HEK293 (cell line): Measurements from ENCODE around the gene IRAK3.

Source experiments
- CTCF ChIA-PET: fragments of 350-600 bp; formaldehyde crosslinking; extraction: SDS; loops from one replicate; lab custom pipeline; 2021; ENCODE audit warnings: antibody characterized with exemption; lab: Yijun Ruan, JAX
- POLR2A ChIA-PET: fragments of 300-600 bp; formaldehyde crosslinking; extraction: SDS; loops from one replicate; lab custom pipeline; 2020; ENCODE audit warnings: antibody characterized with exemption, inconsistent platforms; lab: Yijun Ruan, JAX
- H3K27ac ChIP-seq: fragments of 200-500 bp; sonication (Bioruptor generic); 2 replicates; pipeline ENCODE4 v1.5.1; 2014; ENCODE audit warnings: low read depth, low read length, control low read depth, inconsistent platforms; ENCODE audit errors: extremely low read depth
- H3K36me3 ChIP-seq, 2 experiments: fragments of 200-500 bp in 1 of 2; sonication (Bioruptor generic) in 1 of 2; 1 replicate in 1 of 2; 2 replicates in 1 of 2; pipeline ENCODE4 v1.5.1; 2014 to 2017; ENCODE audit warnings: inconsistent platforms in 2 of 2, low read length in 2 of 2; ENCODE audit not compliant: control insufficient read depth in 2 of 2, insufficient read depth in 1 of 2
- H3K4me1 ChIP-seq: fragments of 200-500 bp; sonication (Bioruptor generic); 2 replicates; pipeline ENCODE4 v1.5.1; 2014; ENCODE audit warnings: mild to moderate bottlenecking, low read length, inconsistent platforms; ENCODE audit not compliant: control insufficient read depth, insufficient read depth
- H3K4me3 ChIP-seq: 2 replicates; pipeline ENCODE4 v1.5.1; 2011; ENCODE audit warnings: low read depth, mild to moderate bottlenecking, control low read depth, low read length, moderate library complexity
- H3K9me3 ChIP-seq: fragments of 200-500 bp; sonication (Bioruptor generic); 2 replicates; pipeline ENCODE4 v1.5.1; 2014; ENCODE audit warnings: low read depth, low read length, inconsistent platforms; ENCODE audit not compliant: control insufficient read depth, insufficient read depth
- KLF7 ChIP-seq: fragments of 450-650 bp; formaldehyde crosslinking; IDR thresholded peaks from 2 replicates; pipeline ENCODE4 v1.5.1; 2016; ENCODE audit warnings: missing biosample characterization, missing genetic modification characterization, borderline replicate concordance
- KLF8 ChIP-seq: fragments of 450-650 bp; formaldehyde crosslinking; IDR thresholded peaks from 2 replicates; pipeline ENCODE4 v1.5.1; 2016; ENCODE audit warnings: missing biosample characterization, missing genetic modification characterization
- OSR2 ChIP-seq: fragments of 450-650 bp; formaldehyde crosslinking; IDR thresholded peaks from 2 replicates; pipeline ENCODE4 v1.5.1; 2016; ENCODE audit warnings: missing biosample characterization, missing genetic modification characterization
- ZNF133 ChIP-seq: fragments of 450-650 bp; formaldehyde crosslinking; IDR thresholded peaks from 2 replicates; pipeline ENCODE4 v1.5.1; 2016; ENCODE audit warnings: missing biosample characterization, missing genetic modification characterization
- ZNF274 ChIP-seq, 2 experiments: fragments of 200-500 bp in 1 of 2; fragments of 450-650 bp in 1 of 2; sonication (Bioruptor generic) in 1 of 2; formaldehyde crosslinking in 1 of 2; IDR thresholded peaks; 2 replicates each; pipeline versions ENCODE4 v1.5.1 to v1.6.1; 2014 to 2016; ENCODE audit warnings: borderline replicate concordance in 1 of 2, inconsistent platforms in 1 of 2, low read length in 1 of 2, missing biosample characterization in 1 of 2, missing genetic modification characterization in 1 of 2
- ZNF302 ChIP-seq: fragments of 450-650 bp; formaldehyde crosslinking; IDR thresholded peaks from 2 replicates; pipeline ENCODE4 v1.5.1; 2016; ENCODE audit warnings: missing biosample characterization, missing genetic modification characterization, low read depth
- ZNF404 ChIP-seq: fragments of 450-650 bp; formaldehyde crosslinking; IDR thresholded peaks from 2 replicates; pipeline ENCODE4 v1.5.1; 2017; ENCODE audit warnings: missing biosample characterization, missing genetic modification characterization
- ZNF530 ChIP-seq: fragments of 450-650 bp; formaldehyde crosslinking; IDR thresholded peaks from 2 replicates; pipeline ENCODE4 v1.5.1; 2016; ENCODE audit warnings: low read depth, missing biosample characterization, missing genetic modification characterization
- ZNF560 ChIP-seq: fragments of 450-650 bp; formaldehyde crosslinking; IDR thresholded peaks from 2 replicates; pipeline ENCODE4 v1.5.1; 2017; ENCODE audit warnings: missing biosample characterization, missing genetic modification characterization, borderline replicate concordance
- ZNF626 ChIP-seq: fragments of 450-650 bp; sonication (Bioruptor Pico); formaldehyde crosslinking; IDR thresholded peaks from 2 replicates; pipeline ENCODE4 v1.5.1; 2018; ENCODE audit warnings: missing biosample characterization, missing genetic modification characterization, inconsistent platforms
- ZNF660 ChIP-seq: fragments of 450-650 bp; IDR thresholded peaks from 2 replicates; pipeline ENCODE4 v1.5.1; 2018; ENCODE audit warnings: missing biosample characterization, mild to moderate bottlenecking, missing genetic modification characterization
- ZNF664 ChIP-seq: fragments of 450-650 bp; formaldehyde crosslinking; IDR thresholded peaks from 2 replicates; pipeline ENCODE4 v1.5.1; 2016; ENCODE audit warnings: missing biosample characterization, missing genetic modification characterization
- ZSCAN23 ChIP-seq: fragments of 450-650 bp; formaldehyde crosslinking; IDR thresholded peaks from 2 replicates; pipeline ENCODE4 v1.5.1; 2016; ENCODE audit warnings: missing biosample characterization, missing genetic modification characterization
- TF ChIP-seq, protein P1 (sequence below): fragments of 450-650 bp; formaldehyde crosslinking; IDR thresholded peaks from 2 replicates; pipeline ENCODE4 v1.5.1; 2016; ENCODE audit warnings: missing biosample characterization, missing genetic modification characterization
- TF ChIP-seq, protein P2 (sequence below): sonication (generic); formaldehyde crosslinking; IDR thresholded peaks from 2 replicates; pipeline ENCODE4 v1.8.1; 2022; ENCODE audit warnings: mild to moderate bottlenecking, moderate library complexity, missing genetic modification reagents
- TF ChIP-seq, protein P3 (sequence below): fragments of 450-650 bp; formaldehyde crosslinking; IDR thresholded peaks from 2 replicates; pipeline ENCODE4 v1.5.1; 2016; ENCODE audit warnings: missing biosample characterization, missing genetic modification characterization
- TF ChIP-seq, protein P4 (sequence below): fragments of 450-650 bp; formaldehyde crosslinking; IDR thresholded peaks from 2 replicates; pipeline ENCODE4 v1.5.1; 2016; ENCODE audit warnings: missing biosample characterization, missing genetic modification characterization, low read depth
- TF ChIP-seq, protein P5 (sequence below): fragments of 450-650 bp; formaldehyde crosslinking; IDR thresholded peaks from 2 replicates; pipeline ENCODE4 v1.5.1; 2017; ENCODE audit warnings: missing biosample characterization, missing genetic modification characterization
- TF ChIP-seq, protein P6 (sequence below): fragments of 450-650 bp; formaldehyde crosslinking; IDR thresholded peaks from 2 replicates; pipeline ENCODE4 v1.5.1; 2016; ENCODE audit warnings: missing biosample characterization, missing genetic modification characterization
- TF ChIP-seq, protein P7 (sequence below): fragments of 450-650 bp; formaldehyde crosslinking; IDR thresholded peaks from 2 replicates; pipeline ENCODE4 v1.5.1; 2016; ENCODE audit warnings: missing biosample characterization, missing genetic modification characterization, borderline replicate concordance

Gene IRAK3

DNA sequence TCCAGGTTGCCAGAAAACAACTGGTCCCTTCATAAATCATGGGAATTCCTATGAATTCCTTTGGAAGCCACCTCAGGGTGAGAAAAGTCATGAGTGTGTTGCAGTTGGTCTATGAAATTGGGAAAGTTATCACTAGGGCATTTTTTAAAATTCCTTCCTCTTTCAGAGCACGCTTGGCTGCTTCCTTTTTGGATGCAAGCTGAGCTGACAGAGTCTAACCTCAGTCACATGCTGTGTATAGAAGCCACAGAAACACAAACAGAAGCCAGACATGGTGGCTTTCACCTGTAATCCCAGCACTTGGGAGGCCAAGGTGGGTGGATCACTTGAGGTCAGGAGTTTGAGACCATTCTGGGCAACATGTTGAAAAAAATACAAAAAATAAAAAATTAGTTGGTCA, 91.5 kb downstream of the IRAK3 start:
- POLR2A ChIA-PET = no interaction called here
- no peak overlapping the region for H3K27ac ChIP-seq
- H3K36me3 ChIP-seq = no peaks in the 10 kb centered on the region
- CTCF ChIA-PET = interaction anchor here (3.4 kb wide), 1 partner anchor 10 kb away, joined by 20 read pairs; no protein-coding TSS in a partner anchor
- no peaks in the 10 kb centered on the region for H3K4me1 ChIP-seq
- no peaks in the 10 kb centered on the region for H3K9me3 ChIP-seq
- TF ChIP-seq, protein P1, sequence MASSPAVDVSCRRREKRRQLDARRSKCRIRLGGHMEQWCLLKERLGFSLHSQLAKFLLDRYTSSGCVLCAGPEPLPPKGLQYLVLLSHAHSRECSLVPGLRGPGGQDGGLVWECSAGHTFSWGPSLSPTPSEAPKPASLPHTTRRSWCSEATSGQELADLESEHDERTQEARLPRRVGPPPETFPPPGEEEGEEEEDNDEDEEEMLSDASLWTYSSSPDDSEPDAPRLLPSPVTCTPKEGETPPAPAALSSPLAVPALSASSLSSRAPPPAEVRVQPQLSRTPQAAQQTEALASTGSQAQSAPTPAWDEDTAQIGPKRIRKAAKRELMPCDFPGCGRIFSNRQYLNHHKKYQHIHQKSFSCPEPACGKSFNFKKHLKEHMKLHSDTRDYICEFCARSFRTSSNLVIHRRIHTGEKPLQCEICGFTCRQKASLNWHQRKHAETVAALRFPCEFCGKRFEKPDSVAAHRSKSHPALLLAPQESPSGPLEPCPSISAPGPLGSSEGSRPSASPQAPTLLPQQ (tag by site-specific recombination) = no peak
- TF ChIP-seq, protein P2, sequence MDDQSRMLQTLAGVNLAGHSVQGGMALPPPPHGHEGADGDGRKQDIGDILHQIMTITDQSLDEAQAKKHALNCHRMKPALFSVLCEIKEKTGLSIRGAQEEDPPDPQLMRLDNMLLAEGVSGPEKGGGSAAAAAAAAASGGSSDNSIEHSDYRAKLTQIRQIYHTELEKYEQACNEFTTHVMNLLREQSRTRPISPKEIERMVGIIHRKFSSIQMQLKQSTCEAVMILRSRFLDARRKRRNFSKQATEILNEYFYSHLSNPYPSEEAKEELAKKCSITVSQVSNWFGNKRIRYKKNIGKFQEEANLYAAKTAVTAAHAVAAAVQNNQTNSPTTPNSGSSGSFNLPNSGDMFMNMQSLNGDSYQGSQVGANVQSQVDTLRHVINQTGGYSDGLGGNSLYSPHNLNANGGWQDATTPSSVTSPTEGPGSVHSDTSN = no peak
- TF ChIP-seq ZSCAN23 (tag by site-specific recombination) = no peak
- TF ChIP-seq ZNF404 = no peak
- TF ChIP-seq, protein P3, sequence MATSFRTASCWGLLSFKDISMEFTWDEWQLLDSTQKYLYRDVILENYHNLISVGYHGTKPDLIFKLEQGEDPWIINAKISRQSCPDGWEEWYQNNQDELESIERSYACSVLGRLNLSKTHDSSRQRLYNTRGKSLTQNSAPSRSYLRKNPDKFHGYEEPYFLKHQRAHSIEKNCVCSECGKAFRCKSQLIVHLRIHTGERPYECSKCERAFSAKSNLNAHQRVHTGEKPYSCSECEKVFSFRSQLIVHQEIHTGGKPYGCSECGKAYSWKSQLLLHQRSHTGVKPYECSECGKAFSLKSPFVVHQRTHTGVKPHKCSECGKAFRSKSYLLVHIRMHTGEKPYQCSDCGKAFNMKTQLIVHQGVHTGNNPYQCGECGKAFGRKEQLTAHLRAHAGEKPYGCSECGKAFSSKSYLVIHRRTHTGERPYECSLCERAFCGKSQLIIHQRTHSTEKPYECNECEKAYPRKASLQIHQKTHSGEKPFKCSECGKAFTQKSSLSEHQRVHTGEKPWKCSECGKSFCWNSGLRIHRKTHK (tag by site-specific recombination) = no peak
- TF ChIP-seq ZNF626 (tag by site-specific recombination) = no peak
- TF ChIP-seq KLF7 (tag by site-specific recombination) = no peak
- TF ChIP-seq OSR2 = no peak
- TF ChIP-seq KLF8 (tag by site-specific recombination) = no peak
- TF ChIP-seq ZNF302 (tag by site-specific recombination) = no peak
- TF ChIP-seq ZNF530 (tag by site-specific recombination) = no peak
- H3K4me3 ChIP-seq = no peak overlapping the region

DNA sequence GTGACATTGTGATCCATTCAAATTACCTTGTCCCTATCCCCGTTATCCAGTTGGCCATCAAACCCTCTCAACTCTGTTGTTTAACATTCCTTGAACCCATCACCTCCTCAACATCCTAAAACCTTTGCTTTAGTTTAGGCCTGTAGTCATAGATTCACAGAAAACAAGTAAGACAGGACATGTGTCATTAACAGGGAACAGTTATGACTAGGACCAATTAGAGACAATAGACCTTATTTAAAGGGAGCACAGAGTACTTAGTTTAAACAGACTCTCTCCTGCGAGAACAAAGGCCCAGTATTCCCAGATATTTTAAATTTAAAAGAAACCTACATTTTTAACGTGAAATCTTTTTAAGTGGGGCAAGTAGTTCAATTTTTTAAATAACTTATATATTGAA, 93.2 kb downstream of the IRAK3 start:
- no peaks in the 10 kb centered on the region for H3K9me3 ChIP-seq
- no peak overlapping the region for H3K4me3 ChIP-seq
- H3K27ac ChIP-seq = no peak overlapping the region
- no peaks in the 10 kb centered on the region for H3K4me1 ChIP-seq
- no peaks in the 10 kb centered on the region for H3K36me3 ChIP-seq
- CTCF ChIA-PET = interaction anchor here (1.0 to 3.4 kb wide), 2 partner anchors 12 to 60 kb away, joined by 4 to 20 read pairs; no protein-coding TSS in a partner anchor
- POLR2A ChIA-PET = no interaction called here
- TF ChIP-seq ZNF133 (no peak), ZNF664 (tag by site-specific recombination) (no peak), ZNF274 (IDR thresholded peaks at IDR 0.05; ENCODE audit: low read length) (no peak), ZNF274 (tag by site-specific recombination; IDR thresholded peaks at IDR 0.05; ENCODE audit: borderline replicate concordance) (no peak), ZNF560 (tag by site-specific recombination) (no peak), ZNF660 (tag by site-specific recombination) (no peak), ZNF626 (tag by site-specific recombination) (no peak), OSR2 (no peak)
- TF ChIP-seq, protein P4, sequence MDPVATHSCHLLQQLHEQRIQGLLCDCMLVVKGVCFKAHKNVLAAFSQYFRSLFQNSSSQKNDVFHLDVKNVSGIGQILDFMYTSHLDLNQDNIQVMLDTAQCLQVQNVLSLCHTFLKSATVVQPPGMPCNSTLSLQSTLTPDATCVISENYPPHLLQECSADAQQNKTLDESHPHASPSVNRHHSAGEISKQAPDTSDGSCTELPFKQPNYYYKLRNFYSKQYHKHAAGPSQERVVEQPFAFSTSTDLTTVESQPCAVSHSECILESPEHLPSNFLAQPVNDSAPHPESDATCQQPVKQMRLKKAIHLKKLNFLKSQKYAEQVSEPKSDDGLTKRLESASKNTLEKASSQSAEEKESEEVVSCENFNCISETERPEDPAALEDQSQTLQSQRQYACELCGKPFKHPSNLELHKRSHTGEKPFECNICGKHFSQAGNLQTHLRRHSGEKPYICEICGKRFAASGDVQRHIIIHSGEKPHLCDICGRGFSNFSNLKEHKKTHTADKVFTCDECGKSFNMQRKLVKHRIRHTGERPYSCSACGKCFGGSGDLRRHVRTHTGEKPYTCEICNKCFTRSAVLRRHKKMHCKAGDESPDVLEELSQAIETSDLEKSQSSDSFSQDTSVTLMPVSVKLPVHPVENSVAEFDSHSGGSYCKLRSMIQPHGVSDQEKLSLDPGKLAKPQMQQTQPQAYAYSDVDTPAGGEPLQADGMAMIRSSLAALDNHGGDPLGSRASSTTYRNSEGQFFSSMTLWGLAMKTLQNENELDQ = no peak
- TF ChIP-seq, protein P5, sequence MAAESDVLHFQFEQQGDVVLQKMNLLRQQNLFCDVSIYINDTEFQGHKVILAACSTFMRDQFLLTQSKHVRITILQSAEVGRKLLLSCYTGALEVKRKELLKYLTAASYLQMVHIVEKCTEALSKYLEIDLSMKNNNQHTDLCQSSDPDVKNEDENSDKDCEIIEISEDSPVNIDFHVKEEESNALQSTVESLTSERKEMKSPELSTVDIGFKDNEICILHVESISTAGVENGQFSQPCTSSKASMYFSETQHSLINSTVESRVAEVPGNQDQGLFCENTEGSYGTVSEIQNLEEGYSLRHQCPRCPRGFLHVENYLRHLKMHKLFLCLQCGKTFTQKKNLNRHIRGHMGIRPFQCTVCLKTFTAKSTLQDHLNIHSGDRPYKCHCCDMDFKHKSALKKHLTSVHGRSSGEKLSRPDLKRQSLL (tag by site-specific recombination) = no peak
- TF ChIP-seq, protein P6, sequence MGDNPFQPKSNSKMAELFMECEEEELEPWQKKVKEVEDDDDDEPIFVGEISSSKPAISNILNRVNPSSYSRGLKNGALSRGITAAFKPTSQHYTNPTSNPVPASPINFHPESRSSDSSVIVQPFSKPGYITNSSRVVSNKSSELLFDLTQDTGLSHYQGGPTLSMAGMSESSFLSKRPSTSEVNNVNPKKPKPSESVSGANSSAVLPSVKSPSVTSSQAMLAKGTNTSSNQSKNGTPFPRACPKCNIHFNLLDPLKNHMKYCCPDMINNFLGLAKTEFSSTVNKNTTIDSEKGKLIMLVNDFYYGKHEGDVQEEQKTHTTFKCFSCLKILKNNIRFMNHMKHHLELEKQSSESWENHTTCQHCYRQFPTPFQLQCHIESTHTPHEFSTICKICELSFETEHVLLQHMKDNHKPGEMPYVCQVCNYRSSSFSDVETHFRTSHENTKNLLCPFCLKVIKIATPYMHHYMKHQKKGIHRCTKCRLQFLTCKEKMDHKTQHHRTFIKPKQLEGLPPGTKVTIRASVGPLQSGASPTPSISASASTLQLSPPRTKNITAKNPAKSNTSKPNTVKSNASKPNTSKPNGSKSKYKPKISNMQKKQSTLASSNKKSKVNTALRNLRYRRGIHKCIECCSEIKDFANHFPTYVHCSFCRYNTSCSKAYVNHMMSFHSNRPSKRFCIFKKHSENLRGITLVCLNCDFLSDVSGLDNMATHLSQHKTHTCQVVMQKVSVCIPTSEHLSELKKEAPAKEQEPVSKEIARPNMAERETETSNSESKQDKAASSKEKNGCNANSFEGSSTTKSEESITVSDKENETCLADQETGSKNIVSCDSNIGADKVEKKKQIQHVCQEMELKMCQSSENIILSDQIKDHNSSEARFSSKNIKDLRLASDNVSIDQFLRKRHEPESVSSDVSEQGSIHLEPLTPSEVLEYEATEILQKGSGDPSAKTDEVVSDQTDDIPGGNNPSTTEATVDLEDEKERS (tag by site-specific recombination) = no peak
- TF ChIP-seq, protein P2 = no peak
- TF ChIP-seq, protein P7, sequence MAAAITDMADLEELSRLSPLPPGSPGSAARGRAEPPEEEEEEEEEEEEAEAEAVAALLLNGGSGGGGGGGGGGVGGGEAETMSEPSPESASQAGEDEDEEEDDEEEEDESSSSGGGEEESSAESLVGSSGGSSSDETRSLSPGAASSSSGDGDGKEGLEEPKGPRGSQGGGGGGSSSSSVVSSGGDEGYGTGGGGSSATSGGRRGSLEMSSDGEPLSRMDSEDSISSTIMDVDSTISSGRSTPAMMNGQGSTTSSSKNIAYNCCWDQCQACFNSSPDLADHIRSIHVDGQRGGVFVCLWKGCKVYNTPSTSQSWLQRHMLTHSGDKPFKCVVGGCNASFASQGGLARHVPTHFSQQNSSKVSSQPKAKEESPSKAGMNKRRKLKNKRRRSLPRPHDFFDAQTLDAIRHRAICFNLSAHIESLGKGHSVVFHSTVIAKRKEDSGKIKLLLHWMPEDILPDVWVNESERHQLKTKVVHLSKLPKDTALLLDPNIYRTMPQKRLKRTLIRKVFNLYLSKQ (tag by site-specific recombination) = no peak
